Fibroblast of peridontal ligament (primary cell): ENCODE results near the gene MRGPRD.

ENCODE experiments used
- DNase-seq: peaks from one replicate; pipeline ENCODE4 v3.0.0-alpha.2; 2010; ENCODE audit errors: extremely low read depth

The MRGPRD gene

GRCh38 chr11:68932358-68932757 is 48.4 kb downstream of the MRGPRD start:
- no peak for DNase-seq

DNA sequence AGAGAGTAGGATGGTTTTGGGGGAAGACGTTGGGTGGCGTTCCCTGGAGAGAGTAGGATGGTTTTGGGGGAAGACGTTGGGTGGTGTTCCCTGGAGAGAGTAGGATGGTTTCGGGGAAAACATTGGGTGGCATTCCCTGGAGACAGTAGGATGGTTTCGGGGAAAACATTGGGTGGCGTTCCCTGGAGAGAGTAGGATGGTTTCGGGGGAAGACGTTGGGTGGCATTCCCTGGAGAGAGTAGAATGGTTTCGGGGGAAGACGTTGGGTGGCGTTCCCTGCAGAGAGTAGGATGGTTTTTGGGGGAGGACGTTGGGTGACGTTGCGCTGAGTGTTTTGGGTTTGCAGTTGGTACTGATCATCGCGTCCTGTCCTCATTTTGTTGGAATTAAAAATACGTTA is 48.9 kb downstream of the MRGPRD start:
- DNase-seq, result no peak

- no peak for DNase-seq
Observed at GRCh38 chr11:68930991-68931855, 49.6 kb downstream of the MRGPRD start.
